ENCODE data around the gene WNT7B. TPM values are rescaled to one million over a fixed set of nuclear protein-coding genes. Genes with fewer than 3 reads are reported as not detected.

Gene WNT7B
- total RNA-seq, 6 experiments from 2014 or later: 0.10 to 0.12 TPM; not detected in 4

- Histone ChIP-seq H3K36me3 (no peaks in the 10 kb centered on the region), H3K4me3 (no peak overlapping the region), H3K27me3 (no peaks in the 10 kb centered on the region), H3K27ac (no peak overlapping the region), H3K4me1 (no peaks in the 10 kb centered on the region), H3K9me3 (no peaks in the 10 kb centered on the region)
- ATAC-seq: no peak
- WGBS (ENCODE audit: insufficient coverage, low coverage, low lambda C conversion rate, missing lambda C conversion rate): 74% methylated on average over 9 of the region's 9 CpGs
- no peak for TF ChIP-seq POLR2A (IDR thresholded peaks at IDR 0.05)
- TF ChIP-seq, protein P1, sequence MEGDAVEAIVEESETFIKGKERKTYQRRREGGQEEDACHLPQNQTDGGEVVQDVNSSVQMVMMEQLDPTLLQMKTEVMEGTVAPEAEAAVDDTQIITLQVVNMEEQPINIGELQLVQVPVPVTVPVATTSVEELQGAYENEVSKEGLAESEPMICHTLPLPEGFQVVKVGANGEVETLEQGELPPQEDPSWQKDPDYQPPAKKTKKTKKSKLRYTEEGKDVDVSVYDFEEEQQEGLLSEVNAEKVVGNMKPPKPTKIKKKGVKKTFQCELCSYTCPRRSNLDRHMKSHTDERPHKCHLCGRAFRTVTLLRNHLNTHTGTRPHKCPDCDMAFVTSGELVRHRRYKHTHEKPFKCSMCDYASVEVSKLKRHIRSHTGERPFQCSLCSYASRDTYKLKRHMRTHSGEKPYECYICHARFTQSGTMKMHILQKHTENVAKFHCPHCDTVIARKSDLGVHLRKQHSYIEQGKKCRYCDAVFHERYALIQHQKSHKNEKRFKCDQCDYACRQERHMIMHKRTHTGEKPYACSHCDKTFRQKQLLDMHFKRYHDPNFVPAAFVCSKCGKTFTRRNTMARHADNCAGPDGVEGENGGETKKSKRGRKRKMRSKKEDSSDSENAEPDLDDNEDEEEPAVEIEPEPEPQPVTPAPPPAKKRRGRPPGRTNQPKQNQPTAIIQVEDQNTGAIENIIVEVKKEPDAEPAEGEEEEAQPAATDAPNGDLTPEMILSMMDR (IDR thresholded peaks at IDR 0.05): no peak
- intact Hi-C loops (cut with DNase I): no loop called here
- DNase-seq: peak in 1 of 3 donors; percentile 36
Observed at GRCh38 chr22:45893516-45893915, 83.4 kb downstream of the WNT7B start.

GRCh38 chr22:45892681-45893461 is 84.1 kb downstream of the WNT7B start:
- no peaks in the 10 kb centered on the region for H3K4me1 ChIP-seq
- DNase-seq (peak in 1 of 3 donors; percentile 31), ATAC-seq (no peak)
- H3K4me3 ChIP-seq: no peak overlapping the region
- intact Hi-C loops (cut with DNase I): no loop called here
- no peak for TF ChIP-seq POLR2A (IDR thresholded peaks at IDR 0.05)
- TF ChIP-seq, protein P1 (IDR thresholded peaks at IDR 0.05): no peak
- H3K27me3 ChIP-seq: no peaks in the 10 kb centered on the region
- no peaks in the 10 kb centered on the region for H3K36me3 ChIP-seq
- no peak overlapping the region for H3K27ac ChIP-seq
- WGBS (ENCODE audit: insufficient coverage, low coverage, low lambda C conversion rate, missing lambda C conversion rate): 88% methylated on average over 3 of the region's 16 CpGs
- no peaks in the 10 kb centered on the region for H3K9me3 ChIP-seq

- intact Hi-C loops (cut with DNase I): no loop called here
- Histone ChIP-seq H3K4me1 (no peaks in the 10 kb centered on the region), H3K9me3 (no peaks in the 10 kb centered on the region), H3K4me3 (no peak overlapping the region), H3K27me3 (no peaks in the 10 kb centered on the region), H3K27ac (no peak overlapping the region), H3K36me3 (no peaks in the 10 kb centered on the region)
- DNase-seq (peak in 1 of 3 donors; percentile 42), ATAC-seq (no peak)
- no CpG with 5 or more reads among the region's 22 CpGs for WGBS (ENCODE audit: insufficient coverage, low coverage, low lambda C conversion rate, missing lambda C conversion rate)
- TF ChIP-seq POLR2A (IDR thresholded peaks at IDR 0.05): no peak
- TF ChIP-seq, protein P1 (IDR thresholded peaks at IDR 0.05): no peak
Observed at GRCh38 chr22:45891996-45892621, 84.9 kb downstream of the WNT7B start.

DNA sequence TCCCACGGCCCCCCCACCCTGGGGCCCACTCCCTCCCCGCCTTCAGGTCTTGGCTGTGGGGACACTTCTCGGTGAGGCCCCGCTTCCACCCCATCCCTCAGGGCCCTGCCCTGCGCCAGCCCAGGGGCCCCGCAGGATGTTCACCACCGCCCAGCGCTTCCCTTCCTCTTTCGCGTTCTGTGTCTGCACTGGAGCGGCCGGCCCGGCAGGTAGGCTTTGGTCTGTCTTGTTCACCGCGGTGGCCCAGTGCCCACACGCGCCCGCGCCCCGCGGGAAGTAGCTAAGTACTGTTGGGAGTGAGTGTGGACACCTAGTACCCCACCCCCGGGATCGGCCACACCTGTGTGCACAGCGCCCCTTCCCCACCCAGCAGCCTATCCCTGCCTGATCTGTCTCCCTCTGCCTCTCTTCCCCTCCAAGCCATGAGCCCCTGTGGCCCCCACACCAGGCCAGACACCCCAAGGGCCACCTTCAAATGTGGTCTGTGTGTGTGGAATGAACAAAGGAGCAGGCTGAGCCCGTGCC is 85.4 kb downstream of the WNT7B start:
- intact Hi-C loops (cut with DNase I): no loop called here
- TF ChIP-seq, protein P1 (IDR thresholded peaks at IDR 0.05): no peak
- no peak for TF ChIP-seq POLR2A (IDR thresholded peaks at IDR 0.05)
- DNase-seq (peak in 1 of 3 donors; percentile 42), ATAC-seq (no peak)
- Histone ChIP-seq H3K27ac (no peak overlapping the region), H3K27me3 (no peaks in the 10 kb centered on the region), H3K4me1 (no peaks in the 10 kb centered on the region), H3K36me3 (no peaks in the 10 kb centered on the region), H3K4me3 (no peak overlapping the region), H3K9me3 (no peaks in the 10 kb centered on the region)
- WGBS (ENCODE audit: insufficient coverage, low coverage, low lambda C conversion rate, missing lambda C conversion rate): 67% methylated on average over 23 of the region's 25 CpGs
